ENCODE data around the gene SLIT1.
A peak's percentile ranks its signal among the peaks of the same experiment; 100 is the strongest.

Gene SLIT1

DNA sequence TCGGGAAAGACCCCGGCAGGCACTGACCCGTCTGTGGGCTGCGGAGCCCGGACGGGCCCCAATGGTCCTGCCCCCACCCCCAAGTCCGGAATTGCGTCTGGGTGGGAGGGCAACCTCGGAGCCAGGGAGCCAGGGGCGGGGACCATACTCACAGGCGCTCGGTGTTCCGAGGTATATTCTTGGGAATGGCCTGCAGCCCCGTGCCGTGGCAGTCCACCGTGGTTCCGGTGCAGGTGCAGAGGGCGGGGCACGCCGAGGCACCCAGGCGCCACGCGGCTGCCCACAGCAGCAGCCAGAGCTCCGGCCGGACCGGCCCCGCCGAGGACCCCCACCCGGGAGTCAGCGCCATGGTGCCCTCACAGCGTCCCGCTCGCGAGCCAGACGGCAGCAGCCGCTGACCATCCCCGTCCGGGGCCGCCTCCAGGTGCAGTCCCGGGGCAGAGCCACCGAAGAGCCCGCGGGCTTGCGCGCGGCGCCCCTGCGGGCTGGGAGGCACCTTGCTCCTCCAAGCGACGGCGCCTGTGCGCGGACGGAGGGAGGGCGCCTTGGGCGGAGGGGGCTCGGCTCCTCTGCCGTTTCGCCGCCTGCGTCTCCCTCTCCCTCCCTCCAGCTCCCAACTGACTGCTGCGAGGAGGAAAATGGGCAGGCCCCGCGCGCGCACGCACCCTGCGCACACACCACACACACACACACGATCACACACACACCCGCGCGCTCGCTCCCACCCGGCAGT is at the start of gene SLIT1:
SLIT1 (minus strand) TSS at position 634 of the 733 bp plus-strand sequence; CDS start at position 349, 285 bp downstream.
- no peak for DNase-seq (ENCODE audit: low read depth)

DNA sequence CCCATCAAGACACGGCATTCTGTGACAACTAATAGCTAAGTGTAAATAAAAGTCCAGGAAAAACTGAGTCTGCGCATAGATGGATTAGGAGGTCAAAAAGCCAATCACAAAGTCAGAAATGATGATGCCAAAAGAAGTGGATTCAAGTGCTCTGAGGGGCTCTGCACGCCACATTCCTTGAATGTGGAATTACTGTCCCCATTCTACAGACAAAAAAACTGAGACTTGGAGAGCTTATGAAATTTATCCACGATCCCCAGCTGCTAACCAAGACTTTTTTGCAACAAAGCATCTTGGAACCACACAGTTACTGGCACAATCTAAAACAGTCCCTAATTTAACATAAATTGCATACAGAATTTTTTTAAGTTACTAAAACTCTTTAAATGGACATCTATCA is 49.6 kb upstream of the SLIT1 start:
- DNase-seq (ENCODE audit: low read depth) = no peak

DNA sequence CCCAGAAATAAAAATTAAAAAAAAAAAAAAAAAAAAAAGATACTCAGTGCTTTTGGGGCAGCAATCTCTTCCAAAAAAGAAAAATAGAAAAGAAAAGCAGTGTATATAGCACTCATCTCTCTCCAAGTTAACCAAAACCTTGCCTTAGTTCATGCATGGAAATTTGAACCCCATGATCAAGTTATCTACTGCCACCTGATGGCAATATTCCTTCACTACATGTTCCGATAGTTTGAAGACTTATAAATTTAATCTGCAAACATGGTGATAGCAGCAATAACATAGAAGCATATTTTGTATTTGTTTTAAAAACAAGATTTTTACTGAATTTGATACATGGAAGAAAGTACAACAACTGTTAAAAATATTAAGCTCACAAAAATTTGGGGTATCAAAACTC is 48.6 kb upstream of the SLIT1 start:
- peak; percentile 40 for DNase-seq (ENCODE audit: low read depth)

DNA sequence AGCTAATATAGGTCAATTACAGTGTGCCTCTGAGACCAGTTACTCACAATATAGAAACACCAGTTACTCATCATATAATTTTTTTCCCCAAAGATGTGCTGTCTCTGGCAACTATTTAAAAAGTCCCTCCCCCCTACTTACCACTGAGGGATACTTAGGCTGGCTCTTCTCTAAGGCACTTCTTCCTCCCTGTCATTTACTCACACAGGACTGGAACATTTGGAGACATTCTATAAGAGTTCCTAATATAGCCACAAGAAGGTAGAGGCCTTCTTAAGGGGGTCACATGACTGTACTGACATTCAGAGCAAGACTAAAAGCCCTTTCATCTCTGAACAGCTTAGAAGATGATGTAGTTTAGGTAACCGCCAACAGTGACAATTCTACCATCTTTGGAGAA is 44.4 kb upstream of the SLIT1 start:
- DNase-seq (ENCODE audit: low read depth) = no peak

DNA sequence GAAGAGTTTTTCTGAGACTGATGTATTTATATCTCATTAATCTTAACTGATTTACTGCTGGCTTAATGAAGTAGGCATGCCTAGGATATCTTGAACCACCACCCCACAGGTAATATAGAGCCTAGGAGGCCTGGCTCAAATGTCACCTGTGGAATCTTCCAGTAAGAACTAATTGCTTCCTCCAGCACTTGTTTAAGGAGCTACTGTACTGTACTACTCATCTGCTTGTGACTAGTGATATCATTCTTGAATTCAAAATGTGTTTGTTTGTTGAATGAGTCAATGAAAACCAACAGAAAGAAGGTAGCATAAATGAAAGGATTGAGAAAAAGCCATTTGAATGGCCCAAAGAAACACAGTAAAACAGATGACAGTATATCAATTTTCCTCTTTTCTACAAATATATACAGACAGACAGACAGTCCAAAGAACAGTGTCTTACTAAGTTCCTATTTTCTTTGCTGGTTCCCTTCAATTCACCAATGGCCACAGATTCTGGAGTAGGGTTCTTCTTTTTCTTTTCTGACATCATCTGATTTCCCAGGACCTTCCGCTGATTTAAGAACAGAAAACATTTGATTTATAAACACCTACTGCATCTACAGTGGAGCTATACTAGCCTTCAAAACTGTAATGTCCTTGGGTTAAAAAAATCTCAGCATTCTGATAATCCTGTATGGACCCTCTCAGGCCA is 43.7 kb upstream of the SLIT1 start:
- no peak for DNase-seq (ENCODE audit: low read depth)

DNA sequence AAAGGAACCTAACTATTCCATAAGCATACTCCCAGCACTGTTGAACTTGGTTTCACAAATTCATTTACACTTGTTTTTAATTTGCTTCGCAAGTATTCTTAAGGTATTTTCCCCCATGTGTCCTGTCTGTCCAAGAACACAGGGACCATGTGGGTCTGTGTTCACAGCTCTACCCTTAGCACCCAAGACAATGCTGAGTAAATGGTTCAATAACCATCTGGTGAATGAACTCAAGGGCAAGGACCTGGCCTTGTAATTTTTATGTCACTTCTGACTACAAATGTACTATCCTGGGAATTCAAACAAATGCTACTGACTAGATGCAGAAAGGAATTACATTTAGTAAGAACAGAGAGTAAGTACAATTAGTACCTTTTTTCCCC is 43.0 kb upstream of the SLIT1 start:
- no peak for DNase-seq (ENCODE audit: low read depth)

DNA sequence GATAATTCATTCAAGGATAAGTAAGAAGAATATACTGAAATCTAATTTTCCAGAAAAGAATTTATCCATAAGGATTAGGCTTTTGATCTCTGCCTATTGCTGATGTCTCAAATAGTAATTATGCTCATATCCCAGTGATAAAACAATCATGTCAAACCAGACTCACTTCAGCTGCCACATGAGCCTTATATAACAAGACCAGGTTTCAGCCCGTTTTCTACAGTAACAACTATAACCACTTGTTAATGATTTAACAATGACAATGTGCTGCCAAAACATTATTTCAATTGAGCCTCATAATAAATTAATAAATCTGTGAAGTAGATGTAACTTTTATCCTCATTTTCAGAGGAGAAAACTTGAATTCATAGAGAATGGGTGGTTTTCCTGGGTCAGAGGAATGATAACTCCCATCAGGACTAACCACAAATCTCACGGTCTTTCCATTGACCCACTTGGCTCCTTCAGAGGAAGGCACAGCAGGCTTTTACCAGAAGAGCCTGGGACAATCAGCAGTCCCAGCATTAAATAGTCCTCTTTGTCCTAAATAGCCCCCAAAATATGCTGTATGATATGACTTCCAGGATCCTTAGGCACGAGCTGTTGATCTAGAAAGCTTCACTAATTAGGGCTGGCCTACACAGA is 42.5 kb upstream of the SLIT1 start:
- no peak for DNase-seq (ENCODE audit: low read depth)

DNA sequence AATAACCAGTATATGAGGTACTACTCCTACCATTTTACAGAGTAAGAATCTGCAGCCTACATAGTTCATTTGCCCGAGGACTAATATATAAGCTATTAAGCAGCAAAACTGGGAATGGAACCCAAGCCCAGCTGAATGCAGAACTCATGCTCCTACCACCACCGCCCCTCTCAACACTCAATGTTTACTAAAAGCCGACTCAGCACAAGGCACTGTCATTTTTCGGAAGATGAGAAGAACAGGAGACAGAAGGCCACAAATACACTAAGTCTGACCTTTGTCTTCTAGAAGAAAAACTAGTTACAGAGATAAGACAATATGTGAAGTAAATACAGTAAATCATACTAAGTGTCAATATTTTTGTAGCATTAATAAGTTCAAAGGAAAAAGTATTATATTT is 40.6 kb upstream of the SLIT1 start:
- no peak for DNase-seq (ENCODE audit: low read depth)

DNA sequence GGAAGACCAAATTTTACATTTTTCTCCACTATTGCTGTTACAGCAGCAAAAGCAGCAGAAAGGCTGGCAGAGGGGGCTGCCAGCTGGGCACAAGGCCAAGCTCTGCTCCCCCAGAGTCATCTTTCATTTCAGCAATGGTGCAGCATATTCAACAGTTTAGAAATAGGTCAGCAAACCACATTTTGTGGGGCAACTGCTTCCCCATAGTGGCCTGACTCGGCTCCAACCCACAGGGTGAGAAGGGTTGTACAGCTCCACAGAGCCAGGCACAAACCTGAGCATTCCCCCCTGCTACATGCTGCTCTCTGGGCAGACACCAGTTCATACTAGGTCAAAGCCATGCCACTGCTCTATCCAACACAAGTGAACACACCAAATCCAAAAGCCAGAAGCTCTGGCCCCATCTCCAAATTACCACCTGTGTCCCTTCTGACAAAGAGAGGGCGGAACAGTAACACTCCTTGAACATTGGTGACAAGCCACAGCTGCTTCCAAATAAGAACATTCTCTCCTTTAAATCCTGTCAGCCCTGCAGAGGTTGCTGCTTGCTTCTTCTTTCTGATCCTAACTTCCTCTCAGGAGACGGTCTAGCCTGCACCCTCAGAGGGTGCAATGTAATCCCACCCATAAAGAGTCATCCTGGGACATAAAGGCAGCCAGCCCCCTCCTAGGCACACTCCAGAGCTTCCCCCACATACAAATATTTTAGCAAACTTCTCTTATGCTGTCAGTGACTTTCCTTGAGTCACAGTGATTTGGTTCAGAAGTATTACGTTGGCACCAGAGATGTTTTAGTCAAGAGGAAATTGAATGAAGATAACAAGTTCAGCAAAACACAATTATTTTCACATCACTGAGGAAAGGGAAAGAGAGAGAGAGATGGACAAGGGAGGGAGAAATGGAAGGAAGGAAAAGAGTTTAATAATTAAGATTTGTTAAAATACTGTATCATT is 39.0 kb upstream of the SLIT1 start:
- no peak for DNase-seq (ENCODE audit: low read depth)

DNA sequence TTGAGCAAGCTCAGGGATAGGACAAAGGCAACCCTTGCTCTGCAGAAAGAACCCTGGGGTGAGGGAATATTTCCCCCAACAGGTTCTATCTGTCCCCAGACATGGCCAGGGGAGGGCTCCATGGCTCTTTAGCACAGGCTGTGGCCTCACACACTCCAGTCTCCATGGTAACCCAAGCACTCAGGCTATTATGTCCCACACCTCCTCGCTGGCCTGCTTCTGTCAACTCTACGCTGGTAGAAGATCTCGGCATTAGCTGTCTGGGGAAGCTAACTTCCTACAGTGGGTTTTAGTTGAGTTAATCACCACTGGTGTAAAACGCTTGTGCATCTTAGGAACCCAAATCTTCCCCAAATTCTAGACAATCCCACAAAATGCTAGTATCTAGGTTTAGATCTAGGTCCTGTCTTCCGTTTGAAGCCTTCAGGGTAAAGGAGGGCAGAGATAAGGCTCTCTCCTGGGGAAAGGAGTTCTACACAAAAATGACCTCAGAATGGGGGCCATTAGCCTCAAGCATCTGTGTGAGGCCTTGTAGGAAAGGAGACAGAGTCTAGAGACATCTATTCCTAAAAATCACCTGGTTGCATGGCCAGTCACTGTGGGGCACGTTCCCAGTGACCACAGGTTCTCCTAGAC is 36.7 kb upstream of the SLIT1 start:
- DNase-seq (ENCODE audit: low read depth) = no peak

DNA sequence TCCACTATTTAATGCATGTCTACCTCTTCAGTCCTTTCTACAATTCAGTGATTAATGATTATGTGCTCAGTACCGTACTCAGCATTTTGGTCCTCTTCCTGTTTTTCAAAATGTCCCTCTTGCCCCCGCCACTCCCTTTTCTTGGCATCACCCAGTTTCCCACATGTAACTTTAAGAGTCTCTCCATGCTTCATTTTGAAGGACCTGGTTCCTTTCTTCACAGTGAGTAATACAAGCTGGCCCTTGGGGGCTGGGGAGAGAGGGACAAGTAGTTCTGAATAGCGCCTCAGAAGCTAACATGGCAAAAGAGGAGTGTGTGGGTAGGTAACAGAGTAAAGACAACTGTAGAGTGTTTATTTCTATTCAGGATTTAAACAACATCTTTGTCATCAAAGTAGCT is 34.6 kb upstream of the SLIT1 start:
- no peak for DNase-seq (ENCODE audit: low read depth)

DNA sequence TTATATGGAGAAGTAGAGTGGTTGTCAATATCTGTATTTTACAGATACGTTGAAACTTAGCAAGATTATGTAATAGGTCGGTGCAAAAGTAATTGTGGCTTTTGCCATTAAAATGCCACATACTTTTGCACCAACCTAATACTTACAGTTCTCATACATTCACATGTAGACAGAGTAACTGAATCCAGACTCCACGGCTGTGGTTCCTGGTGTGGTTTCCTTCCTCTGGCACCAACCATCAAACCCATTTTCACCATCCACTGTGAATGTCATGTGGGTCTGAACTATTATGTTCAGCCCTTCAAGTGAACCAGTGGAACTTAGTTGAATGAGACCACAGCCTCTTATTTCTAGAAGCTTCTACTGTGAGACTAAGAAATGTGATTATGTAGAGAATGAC is 31.5 kb upstream of the SLIT1 start:
- no peak for DNase-seq (ENCODE audit: low read depth)

DNA sequence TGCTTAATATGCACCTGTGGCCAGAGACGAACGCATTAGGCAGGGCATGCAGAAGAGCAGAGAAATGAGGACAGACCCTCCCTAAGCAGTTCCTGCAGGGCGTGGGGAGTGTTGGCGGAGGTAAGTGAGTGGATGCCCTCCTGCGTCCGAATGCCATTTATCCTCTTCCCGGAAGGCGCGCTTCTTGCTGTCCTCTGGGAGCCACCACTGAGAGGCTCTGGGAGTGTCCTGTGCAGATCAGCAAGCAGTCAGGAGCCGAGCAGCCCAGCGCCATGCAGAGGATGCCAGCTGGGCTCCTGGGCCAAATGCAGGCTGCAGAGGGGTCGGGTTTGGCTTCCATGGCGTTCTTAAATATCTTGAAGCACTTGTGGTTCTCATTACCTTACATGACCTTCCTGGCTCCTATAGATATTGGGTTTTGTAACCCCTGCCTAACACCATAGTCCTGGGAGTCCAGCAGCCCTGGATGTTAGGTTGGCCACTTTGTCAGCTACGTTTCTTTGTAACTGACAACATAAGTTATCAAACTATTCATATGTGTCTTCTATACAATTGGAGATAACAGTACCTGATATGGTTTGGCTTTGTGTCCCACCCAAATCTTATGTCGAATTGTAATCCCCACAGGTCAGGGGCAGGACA is 30.0 kb upstream of the SLIT1 start:
- no peak for DNase-seq (ENCODE audit: low read depth)

DNA sequence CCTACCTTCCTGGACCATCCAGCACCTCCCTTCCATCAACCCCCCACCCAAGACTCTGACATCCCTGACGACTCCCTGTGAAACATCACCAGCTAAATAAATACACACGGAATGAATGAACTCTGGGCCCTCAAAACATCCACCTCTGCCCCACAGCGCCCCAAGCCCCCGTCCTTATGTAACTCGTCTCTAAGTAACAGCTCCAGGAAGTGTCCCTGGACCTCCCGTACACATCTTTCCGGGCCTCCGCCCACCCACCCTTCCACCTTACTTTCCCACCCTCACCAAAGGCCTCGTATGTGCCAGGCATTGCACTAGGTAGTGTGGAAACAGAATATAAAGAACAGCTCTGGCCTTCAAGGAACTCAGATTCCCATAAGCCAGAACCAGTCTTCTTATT is 27.7 kb upstream of the SLIT1 start:
- no peak for DNase-seq (ENCODE audit: low read depth)

DNA sequence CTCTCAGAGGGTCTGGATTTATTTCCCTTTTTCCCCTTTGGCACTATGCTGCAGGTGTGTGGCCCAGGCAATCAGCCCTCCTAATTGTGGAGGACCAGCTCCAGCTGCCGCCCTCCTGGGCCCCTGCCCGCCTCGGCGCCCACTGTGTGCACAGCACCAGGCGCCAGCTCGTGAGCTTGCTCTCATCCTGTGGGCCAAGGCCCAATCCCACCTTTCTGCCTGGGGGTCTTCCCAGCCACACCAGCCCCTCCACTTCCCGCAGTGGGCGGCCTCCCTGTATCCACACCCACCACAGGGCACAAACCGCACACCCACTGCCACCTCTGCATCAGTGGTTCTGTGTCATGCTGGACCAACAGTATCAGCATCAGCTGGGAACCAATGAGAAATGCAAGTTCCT is 25.5 kb upstream of the SLIT1 start:
- no peak for DNase-seq (ENCODE audit: low read depth)

DNA sequence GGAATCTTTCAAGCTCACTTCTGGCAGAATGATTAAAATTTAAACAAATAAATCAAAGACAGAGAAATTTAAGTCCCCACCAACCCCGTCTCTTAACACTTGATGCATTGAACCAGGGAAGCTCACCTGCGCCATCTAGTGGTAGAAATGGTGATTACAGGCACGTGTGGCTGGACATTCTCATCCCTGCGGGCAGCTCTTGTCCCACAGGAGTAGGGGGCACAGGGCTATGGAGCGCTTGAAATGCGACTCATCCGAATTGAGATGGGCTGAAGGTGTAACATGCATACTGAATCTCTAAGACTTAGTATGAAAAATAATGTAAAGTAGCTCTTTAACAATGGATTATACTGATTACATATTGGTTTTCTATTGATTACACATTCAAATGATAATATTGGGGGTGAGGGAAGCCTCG is 24.8 kb upstream of the SLIT1 start:
- peak; percentile 57 for DNase-seq (ENCODE audit: low read depth)

DNA sequence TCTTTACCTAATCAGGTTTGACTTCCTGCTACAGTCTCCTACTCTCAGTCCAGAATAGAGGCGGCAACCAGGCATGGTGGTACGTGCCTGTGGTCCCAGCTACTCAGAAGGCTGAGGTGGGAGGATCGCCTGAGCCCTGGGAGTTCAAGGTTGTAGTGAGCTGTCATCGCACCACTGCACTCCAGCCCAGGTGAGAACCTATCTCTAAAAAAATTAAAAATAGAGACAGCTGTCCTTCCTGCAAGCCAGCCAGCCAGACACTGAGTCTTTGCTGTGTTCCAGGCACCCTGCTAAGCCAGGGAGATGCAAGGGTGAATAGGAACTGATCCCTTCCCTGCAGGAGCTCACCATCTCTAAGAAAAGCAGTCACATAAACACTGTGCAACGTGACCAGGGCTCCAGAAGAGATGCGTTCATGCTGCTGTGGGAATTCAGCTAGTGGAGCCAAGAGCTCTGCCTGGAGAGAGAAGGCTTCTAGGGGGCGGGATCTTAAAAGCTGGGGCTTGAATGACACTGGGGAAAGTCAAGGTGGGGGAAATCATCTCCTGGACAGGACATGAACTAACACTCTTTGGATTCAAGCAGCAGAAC is 22.1 kb upstream of the SLIT1 start:
- DNase-seq (ENCODE audit: low read depth) = no peak

DNA sequence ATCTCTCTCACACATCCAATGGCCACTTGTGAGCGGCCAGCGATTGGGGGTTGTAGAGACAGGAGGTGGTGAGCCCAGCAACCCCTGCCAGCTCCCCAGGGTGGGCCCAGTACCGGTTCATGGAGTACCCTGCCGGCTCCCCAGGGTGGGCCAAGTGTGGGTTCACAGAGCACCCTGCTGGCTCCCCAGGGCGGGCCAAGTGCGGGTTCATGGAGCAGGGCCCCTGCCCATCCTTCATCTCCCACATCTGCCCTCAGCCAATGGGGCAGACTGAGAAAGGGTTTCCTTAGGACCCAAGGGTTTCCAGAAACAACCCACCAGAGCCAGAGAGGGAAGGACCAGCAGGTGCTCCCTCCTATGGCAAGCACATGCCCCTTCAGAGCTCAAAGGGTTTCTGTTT is 21.4 kb upstream of the SLIT1 start:
- DNase-seq (ENCODE audit: low read depth) = no peak

DNA sequence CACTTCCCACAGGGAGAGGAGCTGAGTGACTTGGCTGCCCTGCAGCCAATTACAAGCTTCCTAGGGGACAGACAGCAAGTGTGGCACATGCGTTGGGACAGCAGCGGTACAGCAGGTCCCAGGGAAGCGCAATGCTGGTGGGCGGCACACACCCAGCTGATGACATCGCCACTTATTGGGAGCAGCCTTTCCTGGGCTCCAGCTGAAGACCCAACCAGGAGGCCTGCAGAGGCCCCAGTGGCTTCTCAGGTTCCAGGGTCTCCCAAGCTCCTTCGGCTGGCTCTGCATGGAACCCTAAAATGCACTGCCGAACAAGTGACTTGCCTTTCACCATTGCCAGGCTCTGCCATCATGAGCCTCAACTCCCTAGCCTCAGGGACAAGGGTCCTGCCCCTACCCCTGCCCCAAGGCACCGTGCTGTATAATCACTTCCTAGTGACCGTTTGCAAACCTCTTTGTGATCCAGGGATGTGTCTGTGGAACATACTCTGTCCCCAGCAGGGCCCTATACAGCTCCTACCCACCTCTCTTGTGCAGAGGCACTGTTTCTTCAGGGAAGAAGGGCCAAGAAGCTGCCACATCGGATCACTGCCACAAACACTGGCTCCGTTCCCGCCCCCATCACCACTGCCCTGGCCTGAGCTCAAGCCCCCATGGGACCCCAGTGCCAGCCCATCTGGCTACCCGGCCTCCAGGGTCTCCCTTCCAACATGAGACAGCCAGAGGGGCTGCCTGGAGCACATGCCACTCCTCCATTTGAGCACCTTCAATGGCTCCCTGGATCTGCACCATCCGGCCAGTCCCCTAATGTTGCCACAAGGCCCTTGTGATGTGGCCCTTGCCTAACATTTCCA is 19.3 kb upstream of the SLIT1 start:
- DNase-seq (ENCODE audit: low read depth) = no peak

DNA sequence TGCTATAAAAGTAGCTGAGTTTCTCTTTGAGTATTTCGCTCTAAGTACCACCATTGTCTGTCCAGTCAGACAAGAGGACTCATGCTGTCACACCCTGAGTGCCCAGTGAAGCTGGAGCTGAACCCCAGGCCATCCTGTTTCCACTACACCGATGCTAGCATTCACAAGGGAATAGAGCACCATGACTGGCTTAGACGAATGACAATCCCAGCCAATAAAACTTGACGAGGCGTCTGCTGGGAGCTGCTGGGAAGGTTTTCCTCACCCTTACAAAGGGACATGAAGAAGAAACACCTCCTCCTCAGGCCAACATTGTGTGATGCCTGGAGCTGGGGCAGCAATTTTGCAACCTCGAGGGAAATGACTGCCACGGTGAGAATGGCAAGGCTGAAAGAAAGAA is 17.5 kb upstream of the SLIT1 start:
- DNase-seq (ENCODE audit: low read depth) = no peak
